Prostate gland (tissue), 2 donors: ENCODE measurements around the gene ERI3. TPM values are rescaled to one million over a fixed set of nuclear protein-coding genes. Genes with fewer than 3 reads are reported as not detected.

Experiments
- DNase-seq: peaks from one replicate; pipeline ENCODE4 v3.0.0-alpha.2; 2019; ENCODE audit warnings: low spot score
- H3K27ac ChIP-seq, 2 donors: fragments of 200-600 bp; sonication (generic); 2 replicates each; pipeline ENCODE4 v1.5.1; 2017 to 2019
- H3K27me3 ChIP-seq: fragments of 200-600 bp; sonication (generic); replicated peaks from 2 replicates; pipeline ENCODE4 v1.5.1; 2019; ENCODE audit not compliant: insufficient read depth
- H3K36me3 ChIP-seq, 2 donors: fragments of 200-600 bp; sonication (generic); 1 replicate in 1 of 2; 2 replicates in 1 of 2; pipeline versions ENCODE4 v1.5.1 to v1.8.1; 2017 to 2019
- H3K4me1 ChIP-seq: fragments of 200-600 bp; sonication (generic); replicated peaks from 2 replicates; pipeline ENCODE4 v1.5.1; 2019
- H3K4me3 ChIP-seq, 2 donors: fragments of 200-600 bp; sonication (generic); 2 replicates each; pipeline ENCODE4 v1.5.1; 2017 to 2019
- H3K9me3 ChIP-seq: fragments of 200-600 bp; sonication (generic); 2 replicates; pipeline ENCODE4 v1.5.1; 2017
- CTCF ChIP-seq, 4 experiments: fragments of 200-600 bp in 2 of 4; fragments of 450-650 bp in 2 of 4; sonication (generic) in 2 of 4; IDR thresholded peaks; 1 replicate in 3 of 4; 2 replicates in 1 of 4; pipeline ENCODE4 v1.5.1; 2016 to 2019; ENCODE audit warnings: antibody characterized with exemption in 4 of 4, mild to moderate bottlenecking in 2 of 4, moderate library complexity in 2 of 4
- POLR2A ChIP-seq: fragments of 450-650 bp; IDR thresholded peaks from one replicate; pipeline ENCODE4 v1.6.1; 2016; ENCODE audit warnings: antibody characterized with exemption, mild to moderate bottlenecking
- POLR2AphosphoS5 ChIP-seq: sonication (generic); formaldehyde crosslinking; IDR thresholded peaks from one replicate; pipeline ENCODE4 v1.6.1; 2017; ENCODE audit warnings: antibody characterized with exemption
- WGBS: methylation state at CpG from one replicate; pipeline ENCODE4 v1.1.5; 2018; 5-methylcytosine and 5-hydroxymethylcytosine counted together
- intact Hi-C: fragments of 100-400 bp; cut with DNase I; formaldehyde crosslinking; loops from one replicate; pipeline ENCODE4 v1.14.2; 2022
- total RNA-seq, 2 donors: library from RNA; depleted of rRNA; stranded (reverse); fragments of >200 nt; gene quantifications; one replicate each; pipeline ENCODE4 v1.1.0, GENCODE V29; 2016

ERI3 gene
- total RNA-seq, 2 donors from 2014 or later: 84.0 to 114 TPM

GRCh38 chr1:44235808-44236207 is 119.2 kb downstream of the ERI3 start:
- Histone ChIP-seq H3K4me3 (no peak overlapping the region), H3K4me1 (peaks cover 6% of the 10 kb centered on the region), H3K27ac (no peak overlapping the region), H3K27me3 (no peaks in the 10 kb centered on the region), H3K9me3 (no peaks in the 10 kb centered on the region), H3K36me3 (no peaks in the 10 kb centered on the region)
- no peak for DNase-seq
- no peak for TF ChIP-seq POLR2A
- no peak for TF ChIP-seq POLR2AphosphoS5
- no peak for TF ChIP-seq CTCF (IDR thresholded peaks at IDR 0.05)
- intact Hi-C loops: no loop called here
- 92% methylated on average over 5 of the region's 5 CpGs for WGBS

GRCh38 chr1:44233593-44233992 is 121.5 kb downstream of the ERI3 start:
- no peak for TF ChIP-seq CTCF (IDR thresholded peaks at IDR 0.05)
- TF ChIP-seq POLR2AphosphoS5: no peak
- TF ChIP-seq POLR2A: no peak
- WGBS: 74% methylated on average over 1 of the region's 1 CpG
- H3K27ac ChIP-seq: no peak overlapping the region

GRCh38 chr1:44230796-44231195 is 124.3 kb downstream of the ERI3 start:
- no peak for TF ChIP-seq CTCF (IDR thresholded peaks at IDR 0.05)
- no peak for TF ChIP-seq POLR2A
- no peak for TF ChIP-seq POLR2AphosphoS5
- intact Hi-C loops: no loop called here
- no peak overlapping the region for H3K4me3 ChIP-seq
- H3K27ac ChIP-seq: no peak overlapping the region
- H3K4me1 ChIP-seq: no peaks in the 10 kb centered on the region
- H3K36me3 ChIP-seq: no peaks in the 10 kb centered on the region
- no peak for DNase-seq
- WGBS: 96% methylated on average over 3 of the region's 3 CpGs
- no peaks in the 10 kb centered on the region for H3K9me3 ChIP-seq
- H3K27me3 ChIP-seq: no peaks in the 10 kb centered on the region

More at GRCh38 chr1:44233593-44233992, 121.5 kb downstream of the ERI3 start:
- intact Hi-C loops: no loop called here
- H3K27me3 ChIP-seq: no peaks in the 10 kb centered on the region
- no peaks in the 10 kb centered on the region for H3K36me3 ChIP-seq
- no peak for DNase-seq
- peaks cover 3% of the 10 kb centered on the region for H3K4me1 ChIP-seq
- no peak overlapping the region for H3K4me3 ChIP-seq
- H3K9me3 ChIP-seq: no peaks in the 10 kb centered on the region

GRCh38 chr1:44229435-44230167 is 125.5 kb downstream of the ERI3 start:
- H3K4me3 ChIP-seq: no peak overlapping the region
- no peaks in the 10 kb centered on the region for H3K27me3 ChIP-seq
- intact Hi-C loops: no loop called here
- 93% methylated on average over 16 of the region's 16 CpGs for WGBS
- H3K9me3 ChIP-seq: no peaks in the 10 kb centered on the region
- no peaks in the 10 kb centered on the region for H3K4me1 ChIP-seq
- no peak overlapping the region for H3K27ac ChIP-seq
- no peak for DNase-seq
- no peak for TF ChIP-seq CTCF (IDR thresholded peaks at IDR 0.05)
- TF ChIP-seq POLR2A: no peak
- TF ChIP-seq POLR2AphosphoS5: no peak
- no peaks in the 10 kb centered on the region for H3K36me3 ChIP-seq

GRCh38 chr1:44228218-44228617 is 126.8 kb downstream of the ERI3 start:
- TF ChIP-seq POLR2AphosphoS5: no peak
- TF ChIP-seq POLR2A: no peak
- TF ChIP-seq CTCF (IDR thresholded peaks at IDR 0.05): no peak

More at GRCh38 chr1:44228218-44228617, 126.8 kb downstream of the ERI3 start:
- no peaks in the 10 kb centered on the region for H3K27me3 ChIP-seq
- H3K4me3 ChIP-seq: no peak overlapping the region
- no peaks in the 10 kb centered on the region for H3K4me1 ChIP-seq
- no peaks in the 10 kb centered on the region for H3K9me3 ChIP-seq
- intact Hi-C loops: no loop called here
- no peaks in the 10 kb centered on the region for H3K36me3 ChIP-seq
- DNase-seq: no peak
- WGBS: 95% methylated on average over 13 of the region's 13 CpGs
- no peak overlapping the region for H3K27ac ChIP-seq
